ENCODE data around the gene TDRD1. TPM values are rescaled to one million over a fixed set of nuclear protein-coding genes. Genes with fewer than 3 reads are reported as not detected.

TDRD1 gene
- polyA plus RNA-seq, 1 experiment, result not detected

DNA sequence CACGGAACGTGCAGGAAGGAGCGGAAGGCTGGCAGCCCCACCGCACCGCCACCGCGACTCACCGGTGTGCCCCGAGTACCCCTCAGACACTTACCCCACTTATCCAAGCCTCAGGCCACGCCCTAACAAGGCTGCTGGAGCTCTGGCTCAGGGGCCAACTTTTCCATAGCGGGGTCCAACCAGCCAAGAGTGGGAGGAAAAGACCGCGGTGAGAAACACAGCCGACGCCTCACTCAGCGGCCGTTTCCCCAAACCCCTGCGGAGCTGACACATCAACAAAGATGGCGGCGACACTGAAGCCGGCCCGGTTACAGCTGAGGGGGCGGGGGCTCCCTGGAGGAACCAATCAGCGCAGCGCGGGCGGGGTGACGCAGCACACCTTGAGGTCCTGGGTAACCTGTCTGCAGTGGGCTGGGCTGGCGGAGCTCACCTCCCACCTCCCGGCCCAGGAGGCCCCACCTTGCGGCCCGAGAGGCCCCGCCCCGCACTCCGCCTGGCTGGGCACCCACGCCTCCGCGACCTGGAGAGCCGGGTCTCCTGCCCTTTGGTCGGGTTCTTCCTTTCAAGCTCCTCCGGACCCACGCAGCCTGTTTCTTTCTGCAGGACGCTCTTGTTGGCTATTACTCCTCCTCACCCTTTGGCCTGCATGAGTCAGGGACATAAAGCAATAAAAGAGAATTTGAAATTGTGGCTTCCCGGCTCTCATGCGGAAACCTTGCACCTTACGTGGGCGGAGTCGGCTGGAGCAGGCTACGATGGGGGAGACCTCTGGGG is 5.0 kb upstream of the TDRD1 start, which contains the start of gene CCDC186:
CCDC186 (minus strand) TSS at position 283 of the 774 bp plus-strand sequence. CDS start 10,935 bp downstream, outside the sequence.
- TF ChIP-seq, protein P1, sequence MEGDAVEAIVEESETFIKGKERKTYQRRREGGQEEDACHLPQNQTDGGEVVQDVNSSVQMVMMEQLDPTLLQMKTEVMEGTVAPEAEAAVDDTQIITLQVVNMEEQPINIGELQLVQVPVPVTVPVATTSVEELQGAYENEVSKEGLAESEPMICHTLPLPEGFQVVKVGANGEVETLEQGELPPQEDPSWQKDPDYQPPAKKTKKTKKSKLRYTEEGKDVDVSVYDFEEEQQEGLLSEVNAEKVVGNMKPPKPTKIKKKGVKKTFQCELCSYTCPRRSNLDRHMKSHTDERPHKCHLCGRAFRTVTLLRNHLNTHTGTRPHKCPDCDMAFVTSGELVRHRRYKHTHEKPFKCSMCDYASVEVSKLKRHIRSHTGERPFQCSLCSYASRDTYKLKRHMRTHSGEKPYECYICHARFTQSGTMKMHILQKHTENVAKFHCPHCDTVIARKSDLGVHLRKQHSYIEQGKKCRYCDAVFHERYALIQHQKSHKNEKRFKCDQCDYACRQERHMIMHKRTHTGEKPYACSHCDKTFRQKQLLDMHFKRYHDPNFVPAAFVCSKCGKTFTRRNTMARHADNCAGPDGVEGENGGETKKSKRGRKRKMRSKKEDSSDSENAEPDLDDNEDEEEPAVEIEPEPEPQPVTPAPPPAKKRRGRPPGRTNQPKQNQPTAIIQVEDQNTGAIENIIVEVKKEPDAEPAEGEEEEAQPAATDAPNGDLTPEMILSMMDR (IDR thresholded peaks at IDR 0.05; ENCODE audit: low read depth, low read length), result no peak
- DNase-seq (ENCODE audit: low read depth, low spot score), result peak; percentile 50
- Histone ChIP-seq H3K27ac (ENCODE audit: low read depth, low read length) (peak within 1 kb of the TSS; percentile 74), H3K27me3 (ENCODE audit: control insufficient read depth, insufficient read depth, low read length) (peaks cover 11% of the 10 kb centered on the region), H3K4me3 (ENCODE audit: low read depth, low read length) (peak within 1 kb of the TSS; percentile 100), H3K9me3 (ENCODE audit: control insufficient read depth, insufficient read depth, low read length) (no peaks in the 10 kb centered on the region; the same call in 1 of the 2 replicates)
- POLR2A ChIA-PET, result interaction anchor here (0.5 to 0.7 kb wide), 3 partner anchors 130 to 437 kb away, joined by 3 to 4 read pairs (median 3); no protein-coding TSS in a partner anchor
- CTCF ChIA-PET, result interaction anchor here (0.5 kb wide), 1 partner anchor 34 kb away, joined by 3 read pairs; no protein-coding TSS in a partner anchor

DNA sequence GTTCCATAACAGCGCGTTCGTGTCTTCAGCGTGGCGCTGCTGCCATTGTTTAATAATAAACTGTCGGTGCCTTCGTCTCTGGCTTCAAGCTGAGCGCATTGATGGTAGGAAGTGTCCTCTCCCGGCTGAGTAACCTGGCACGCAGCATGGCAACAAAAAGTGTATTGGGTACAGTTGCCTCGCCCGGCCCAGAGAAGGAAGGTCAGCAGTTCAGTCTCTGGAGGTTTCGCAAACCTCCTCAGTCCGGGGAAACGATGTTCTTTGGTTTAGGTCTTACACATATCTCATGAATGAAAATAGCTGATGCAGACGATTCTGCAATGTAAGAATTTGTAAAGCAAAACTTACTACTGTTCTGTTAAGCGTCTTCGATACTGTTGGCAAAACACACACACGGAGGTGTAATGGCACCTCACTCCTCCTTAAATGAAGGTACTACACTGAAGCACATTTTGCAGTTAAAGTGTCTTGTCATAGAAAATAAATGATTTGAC is 4.4 kb upstream of the TDRD1 start:
- H3K27me3 ChIP-seq (ENCODE audit: control insufficient read depth, insufficient read depth, low read length), result peaks cover 12% of the 10 kb centered on the region
- no peak overlapping the region for H3K27ac ChIP-seq (ENCODE audit: low read depth, low read length)
- peak overlapping the region; percentile 100 for H3K4me3 ChIP-seq (ENCODE audit: low read depth, low read length)
- TF ChIP-seq, protein P1 (IDR thresholded peaks at IDR 0.05; ENCODE audit: low read depth, low read length), result no peak
- ChIA-PET POLR2A (interaction anchor here (0.5 to 0.7 kb wide), 3 partner anchors 129 to 438 kb away, joined by 3 to 4 read pairs (median 3); no protein-coding TSS in a partner anchor), CTCF (no interaction called here)
- H3K9me3 ChIP-seq (ENCODE audit: control insufficient read depth, insufficient read depth, low read length), result no peaks in the 10 kb centered on the region; the same call in 1 of the 2 replicates
- DNase-seq (ENCODE audit: low read depth, low spot score), result no peak

- no peak overlapping the region for H3K27ac ChIP-seq (ENCODE audit: low read depth, low read length)
- H3K27me3 ChIP-seq (ENCODE audit: control insufficient read depth, insufficient read depth, low read length), result peaks cover 15% of the 10 kb centered on the region
- POLR2A ChIA-PET, result no interaction called here
- no peaks in the 10 kb centered on the region; the same call in 1 of the 2 replicates for H3K9me3 ChIP-seq (ENCODE audit: control insufficient read depth, insufficient read depth, low read length)
- no peak for DNase-seq (ENCODE audit: low read depth, low spot score)
- TF ChIP-seq, protein P1 (IDR thresholded peaks at IDR 0.05; ENCODE audit: low read depth, low read length), result no peak
- CTCF ChIA-PET, result no interaction called here
- no peak overlapping the region for H3K4me3 ChIP-seq (ENCODE audit: low read depth, low read length)
Observed at GRCh38 chr10:114175667-114176066, 3.5 kb upstream of the TDRD1 start.

- Histone ChIP-seq H3K27ac (ENCODE audit: low read depth, low read length) (no peak overlapping the region), H3K27me3 (ENCODE audit: control insufficient read depth, insufficient read depth, low read length) (peaks cover 15% of the 10 kb centered on the region), H3K4me3 (ENCODE audit: low read depth, low read length) (no peak overlapping the region), H3K9me3 (ENCODE audit: control insufficient read depth, insufficient read depth, low read length) (no peaks in the 10 kb centered on the region; the same call in 1 of the 2 replicates)
- ChIA-PET POLR2A (no interaction called here), CTCF (no interaction called here)
- no peak for DNase-seq (ENCODE audit: low read depth, low spot score)
- TF ChIP-seq, protein P1 (IDR thresholded peaks at IDR 0.05; ENCODE audit: low read depth, low read length), result no peak
Observed at GRCh38 chr10:114176511-114176910, 2.6 kb upstream of the TDRD1 start.

- ChIA-PET CTCF (no interaction called here), POLR2A (no interaction called here)
- H3K27ac ChIP-seq (ENCODE audit: low read depth, low read length), result no peak overlapping the region
- DNase-seq (ENCODE audit: low read depth, low spot score), result no peak
- H3K27me3 ChIP-seq (ENCODE audit: control insufficient read depth, insufficient read depth, low read length), result peaks cover 17% of the 10 kb centered on the region
- H3K9me3 ChIP-seq (ENCODE audit: control insufficient read depth, insufficient read depth, low read length), result no peaks in the 10 kb centered on the region
- H3K4me3 ChIP-seq (ENCODE audit: low read depth, low read length), result no peak overlapping the region
- TF ChIP-seq, protein P1 (IDR thresholded peaks at IDR 0.05; ENCODE audit: low read depth, low read length), result no peak
Observed at GRCh38 chr10:114179747-114180146, 594 bp downstream of the TDRD1 start.

All from AG04450 (cell line).